NCI-H2081 treated with DMSO at 0.1 percent for 48 hours (cell line): Measurements from ENCODE around the gene INTS13.
"Not testable (repeated sequence)": the region's sequence is repeated elsewhere in the genome, so short reads cannot be mapped to it uniquely, and the experiment has no call there.

ENCODE experiments used
- DNase-seq: peaks from one replicate; lab custom pipeline; 2025; lab: John Stamatoyannopoulos, UW

INTS13 gene

GRCh38 chr12:26869908-26870459 is 67.8 kb downstream of the INTS13 start:
- no peak for DNase-seq

GRCh38 chr12:26869104-26869494 is 68.7 kb downstream of the INTS13 start:
- no peak for DNase-seq

DNA sequence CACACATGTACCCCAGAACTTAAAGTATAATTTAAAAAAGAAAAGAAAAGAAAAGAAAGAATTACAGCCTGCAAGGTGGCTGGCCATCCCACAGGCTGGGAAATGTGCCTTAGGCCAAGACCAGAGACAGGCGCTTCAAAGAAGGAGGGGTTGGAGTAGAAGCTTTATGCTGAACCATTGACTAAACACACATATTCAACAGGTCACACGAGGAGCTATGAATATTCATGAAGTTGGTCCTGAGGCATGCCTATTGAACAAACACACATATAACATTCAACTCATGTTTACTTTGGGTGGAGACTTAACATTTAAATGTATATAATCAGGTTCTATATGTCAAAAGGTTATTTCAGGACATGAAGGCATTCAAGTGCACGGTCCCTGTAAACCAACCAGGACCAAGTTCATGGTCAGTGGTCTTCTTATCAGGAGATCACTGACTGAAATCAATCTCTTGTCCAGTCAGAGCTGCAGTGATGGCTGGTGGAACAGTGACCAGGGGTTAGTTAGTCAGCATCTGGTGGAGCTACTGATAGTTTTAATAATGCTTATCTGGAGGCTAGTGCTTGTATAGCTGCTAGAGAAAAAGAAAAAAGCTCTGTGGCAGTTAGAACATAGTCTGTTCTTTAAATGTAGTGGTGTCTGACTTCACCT is 69.2 kb downstream of the INTS13 start:
- DNase-seq = no peak

- DNase-seq = no peak
Measured at GRCh38 chr12:26867080-26867479, 70.7 kb downstream of the INTS13 start.

- DNase-seq = no peak
Measured at GRCh38 chr12:26863515-26863914, 74.3 kb downstream of the INTS13 start.

DNA sequence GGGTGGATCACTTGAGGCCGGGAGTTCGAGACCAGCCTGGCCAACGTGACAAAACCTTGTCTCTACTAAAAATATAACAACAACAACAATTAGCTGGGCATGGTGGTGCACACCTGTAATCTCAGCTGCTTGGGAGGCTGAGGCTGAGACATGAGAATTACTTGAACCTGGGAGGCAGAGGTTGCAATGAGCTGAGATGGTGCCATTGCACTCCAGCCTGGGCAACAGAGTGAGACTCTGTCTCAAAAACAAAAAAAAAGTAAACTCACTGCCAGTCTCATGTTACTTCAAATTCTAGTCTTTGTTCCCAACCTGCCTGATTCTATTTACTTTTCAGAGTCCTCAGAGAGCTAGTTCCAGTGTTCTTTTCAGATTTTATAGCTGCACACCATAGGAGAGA is 75.0 kb downstream of the INTS13 start:
- not testable (repeated sequence) for DNase-seq

- no peak for DNase-seq
Measured at GRCh38 chr12:26861690-26862089, 76.1 kb downstream of the INTS13 start.

GRCh38 chr12:26857465-26858176 is 80.2 kb downstream of the INTS13 start:
- DNase-seq = no peak

DNA sequence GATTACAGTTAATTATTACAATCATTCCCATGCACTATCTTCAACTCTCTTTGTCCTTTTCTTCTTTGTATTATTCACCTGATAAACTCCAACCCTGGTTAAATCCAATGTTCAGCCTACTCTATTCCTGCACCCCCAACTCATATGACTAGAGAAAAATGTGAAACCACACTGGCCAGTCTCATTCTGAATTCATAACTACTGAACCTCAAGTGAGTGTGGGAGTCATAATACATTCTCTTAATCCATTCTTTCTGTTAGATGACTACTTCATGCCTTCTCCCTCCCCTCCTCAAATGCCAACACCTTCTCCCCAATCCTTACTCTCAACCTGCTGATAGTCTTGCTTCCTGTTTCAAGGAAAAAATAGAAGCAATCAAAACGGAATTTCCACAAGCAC is 82.4 kb downstream of the INTS13 start:
- no peak for DNase-seq
